Skeletal muscle cell (primary cell): ENCODE measurements around the gene OGFOD3.
"Not testable (repeated sequence)": the region's sequence is repeated elsewhere in the genome, so short reads cannot be mapped to it uniquely, and the experiment has no call there.

ENCODE experiments used
- DNase-seq: peaks from one replicate; pipeline ENCODE4 v3.0.0-alpha.2; 2010; ENCODE audit warnings: low read depth
- H3K4me3 ChIP-seq: 2 replicates; pipeline ENCODE4 v1.5.1; 2011; ENCODE audit warnings: low read depth, mild to moderate bottlenecking, control low read depth, low read length, moderate library complexity

OGFOD3 gene

GRCh38 chr17:82418001-82418986, at the start of gene OGFOD3, which contains the start of gene HEXD:
Gene OGFOD3, minus strand, starts transcription at chr17:82418586. Its CDS starts 101 bp downstream, at chr17:82418485.
Gene HEXD, plus strand, starts transcription at chr17:82418347. Its CDS starts 1,453 bp downstream, at chr17:82419800.
- peak within 1 kb of the TSS; percentile 81 for H3K4me3 ChIP-seq
- no peak for DNase-seq

- H3K4me3 ChIP-seq, result no peak overlapping the region
- DNase-seq, result no peak
These were observed 46.7 kb upstream of the OGFOD3 start for GRCh38 chr17:82465023-82465603.

GRCh38 chr17:82464567-82464929, 46.2 kb upstream of the OGFOD3 start:
- DNase-seq, result no peak
- H3K4me3 ChIP-seq, result no peak overlapping the region

GRCh38 chr17:82463925-82464566, 45.7 kb upstream of the OGFOD3 start:
- no peak overlapping the region for H3K4me3 ChIP-seq
- no peak for DNase-seq

- no peak overlapping the region for H3K4me3 ChIP-seq
- no peak for DNase-seq
These were observed 45.0 kb upstream of the OGFOD3 start for GRCh38 chr17:82463391-82463790.

GRCh38 chr17:82461827-82462524, 43.6 kb upstream of the OGFOD3 start:
- DNase-seq, result no peak
- H3K4me3 ChIP-seq, result no peak overlapping the region

GRCh38 chr17:82459936-82460335, 41.5 kb upstream of the OGFOD3 start:
- not testable (repeated sequence) for H3K4me3 ChIP-seq

GRCh38 chr17:82458885-82459424, 40.6 kb upstream of the OGFOD3 start:
- DNase-seq, result no peak
- H3K4me3 ChIP-seq, result peak overlapping the region; percentile 72

More at GRCh38 chr17:82459936-82460335, 41.5 kb upstream of the OGFOD3 start:
- DNase-seq, result not testable (repeated sequence)

GRCh38 chr17:82458179-82458884, 39.9 kb upstream of the OGFOD3 start, which contains the start of gene NARF:
Gene NARF, plus strand, starts transcription at chr17:82458741. Its CDS starts 63 bp downstream, at chr17:82458804.
- peak within 1 kb of the TSS; percentile 72 for H3K4me3 ChIP-seq
- peak; percentile 97 for DNase-seq

GRCh38 chr17:82457929-82458178, 39.5 kb upstream of the OGFOD3 start:
- peak overlapping the region; percentile 72 for H3K4me3 ChIP-seq
- no peak for DNase-seq

GRCh38 chr17:82457073-82457928, 38.9 kb upstream of the OGFOD3 start:
- H3K4me3 ChIP-seq, result peak overlapping the region; percentile 72
- DNase-seq, result no peak

GRCh38 chr17:82453706-82454105, 35.3 kb upstream of the OGFOD3 start:
- not testable (repeated sequence) for DNase-seq

GRCh38 chr17:82453151-82453550, 34.8 kb upstream of the OGFOD3 start:
- not testable (repeated sequence) for DNase-seq, H3K4me3 ChIP-seq

More at GRCh38 chr17:82453706-82454105, 35.3 kb upstream of the OGFOD3 start:
- not testable (repeated sequence) for H3K4me3 ChIP-seq

GRCh38 chr17:82452162-82452561, 33.8 kb upstream of the OGFOD3 start:
- no peak overlapping the region for H3K4me3 ChIP-seq
- no peak for DNase-seq

- DNase-seq, result peak; percentile 76
- peak within 1 kb of the TSS; percentile 94 for H3K4me3 ChIP-seq
These were observed 32.1 kb upstream of the OGFOD3 start, which contains the start of gene CYBC1 for GRCh38 chr17:82450357-82451106. Gene CYBC1, minus strand, starts transcription at chr17:82450752. Its CDS starts 1,498 bp downstream, at chr17:82449254.

GRCh38 chr17:82449883-82450356, 31.5 kb upstream of the OGFOD3 start:
- DNase-seq, result no peak
- peak overlapping the region; percentile 94 for H3K4me3 ChIP-seq
